Breast epithelium (tissue), 3 donors: ENCODE results near the gene MRPL9.

Source experiments
- POLR2A ChIP-seq: fragments of 450-650 bp; IDR thresholded peaks from one replicate; pipeline ENCODE4 v1.6.1; 2016; ENCODE audit warnings: antibody characterized with exemption, mild to moderate bottlenecking, moderate library complexity
- POLR2AphosphoS5 ChIP-seq, 3 donors: sonication (generic); formaldehyde crosslinking; IDR thresholded peaks; one replicate each; pipeline ENCODE4 v1.6.1; 2017; ENCODE audit warnings: antibody characterized with exemption in 3 of 3
- TF ChIP-seq, protein P1 (sequence below), 3 donors: fragments of 450-650 bp; IDR thresholded peaks; one replicate each; pipeline ENCODE4 v1.5.1; 2016 to 2017; ENCODE audit warnings: antibody characterized with exemption in 3 of 3, mild to moderate bottlenecking in 3 of 3, moderate library complexity in 3 of 3

DNA sequence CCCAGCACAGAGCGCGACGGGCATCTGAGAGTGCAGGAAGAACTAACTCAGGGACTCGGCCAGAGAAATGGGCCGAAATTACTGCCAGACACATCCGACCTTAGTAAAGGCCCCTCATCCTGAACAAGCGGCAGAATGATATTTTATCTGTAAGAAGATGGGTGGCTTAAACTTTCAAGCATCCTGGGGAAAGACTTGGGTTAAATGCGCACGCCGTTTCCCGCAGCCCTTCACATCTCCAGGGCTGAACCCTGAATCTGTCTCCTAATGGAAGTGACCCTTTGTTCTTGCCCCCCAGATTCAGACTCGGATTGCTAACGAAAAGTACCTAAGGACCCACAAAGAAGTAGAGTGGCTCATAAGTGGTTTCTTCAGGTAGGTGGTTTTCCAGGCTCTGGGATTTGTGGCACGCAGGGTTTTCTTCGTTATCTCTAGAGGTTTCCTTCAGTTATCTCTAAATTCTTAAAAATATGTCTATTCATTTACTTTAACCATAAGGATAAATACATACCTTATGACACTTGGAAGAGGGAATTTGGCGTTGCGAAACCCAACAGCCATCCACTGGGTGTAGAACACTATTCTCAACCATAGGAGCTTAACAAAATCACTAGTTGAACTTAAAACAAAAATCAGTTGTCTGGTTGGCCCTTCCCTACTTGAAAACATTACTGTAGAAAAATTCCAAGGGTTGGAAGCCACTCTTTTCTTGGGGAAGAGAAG is 41.3 kb downstream of the MRPL9 start:
- TF ChIP-seq, protein P1, sequence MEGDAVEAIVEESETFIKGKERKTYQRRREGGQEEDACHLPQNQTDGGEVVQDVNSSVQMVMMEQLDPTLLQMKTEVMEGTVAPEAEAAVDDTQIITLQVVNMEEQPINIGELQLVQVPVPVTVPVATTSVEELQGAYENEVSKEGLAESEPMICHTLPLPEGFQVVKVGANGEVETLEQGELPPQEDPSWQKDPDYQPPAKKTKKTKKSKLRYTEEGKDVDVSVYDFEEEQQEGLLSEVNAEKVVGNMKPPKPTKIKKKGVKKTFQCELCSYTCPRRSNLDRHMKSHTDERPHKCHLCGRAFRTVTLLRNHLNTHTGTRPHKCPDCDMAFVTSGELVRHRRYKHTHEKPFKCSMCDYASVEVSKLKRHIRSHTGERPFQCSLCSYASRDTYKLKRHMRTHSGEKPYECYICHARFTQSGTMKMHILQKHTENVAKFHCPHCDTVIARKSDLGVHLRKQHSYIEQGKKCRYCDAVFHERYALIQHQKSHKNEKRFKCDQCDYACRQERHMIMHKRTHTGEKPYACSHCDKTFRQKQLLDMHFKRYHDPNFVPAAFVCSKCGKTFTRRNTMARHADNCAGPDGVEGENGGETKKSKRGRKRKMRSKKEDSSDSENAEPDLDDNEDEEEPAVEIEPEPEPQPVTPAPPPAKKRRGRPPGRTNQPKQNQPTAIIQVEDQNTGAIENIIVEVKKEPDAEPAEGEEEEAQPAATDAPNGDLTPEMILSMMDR (IDR thresholded peaks at IDR 0.05) = no peak
- TF ChIP-seq POLR2A (no peak), POLR2AphosphoS5 (IDR thresholded peaks at IDR 0.05) (no peak)
